SH-SY5Y (cell line): ENCODE data around the gene ANGPTL2.

ENCODE experiments used
- GATA2 ChIP-seq: IDR thresholded peaks from 2 replicates; pipeline ENCODE4 v1.6.1; 2011; ENCODE audit warnings: mild to moderate bottlenecking, low read depth, low read length
- GATA3 ChIP-seq: IDR thresholded peaks from 2 replicates; pipeline ENCODE4 v1.6.1; 2011; ENCODE audit warnings: low read depth, mild to moderate bottlenecking, low read length, moderate library complexity

DNA sequence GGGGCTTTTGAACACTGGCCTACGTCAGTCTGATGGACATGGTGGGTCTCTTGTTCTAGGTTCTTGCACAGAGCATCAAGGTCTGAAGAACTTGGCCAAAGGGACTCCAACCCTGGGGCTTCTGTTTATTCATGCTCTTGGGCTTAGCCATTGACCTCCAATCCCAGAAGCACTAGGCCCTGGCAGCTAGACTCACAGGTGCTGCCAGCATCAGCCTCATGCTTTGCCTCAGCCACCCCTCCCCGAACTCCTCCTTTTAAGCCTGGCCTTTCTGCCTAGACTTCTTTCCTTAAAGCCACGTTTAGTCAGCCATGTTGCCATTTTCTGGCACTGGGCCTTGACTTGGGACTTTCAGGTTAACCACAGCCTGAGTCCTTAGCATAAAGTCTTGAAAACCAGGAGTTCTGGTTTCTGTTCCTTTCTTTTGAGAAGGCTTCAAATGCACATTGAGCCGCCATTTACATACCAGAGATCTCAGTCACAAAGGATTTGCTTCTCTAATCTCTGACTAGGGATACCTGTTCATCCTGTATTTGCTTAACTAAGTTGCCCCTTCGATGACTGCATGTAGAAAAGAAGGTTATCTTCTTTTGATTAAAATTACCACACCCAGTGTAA lies 54.7 kb downstream of the ANGPTL2 start:
- TF ChIP-seq GATA2: no peak
- TF ChIP-seq GATA3: no peak
